ENCODE results near the gene LGR5.

DNA sequence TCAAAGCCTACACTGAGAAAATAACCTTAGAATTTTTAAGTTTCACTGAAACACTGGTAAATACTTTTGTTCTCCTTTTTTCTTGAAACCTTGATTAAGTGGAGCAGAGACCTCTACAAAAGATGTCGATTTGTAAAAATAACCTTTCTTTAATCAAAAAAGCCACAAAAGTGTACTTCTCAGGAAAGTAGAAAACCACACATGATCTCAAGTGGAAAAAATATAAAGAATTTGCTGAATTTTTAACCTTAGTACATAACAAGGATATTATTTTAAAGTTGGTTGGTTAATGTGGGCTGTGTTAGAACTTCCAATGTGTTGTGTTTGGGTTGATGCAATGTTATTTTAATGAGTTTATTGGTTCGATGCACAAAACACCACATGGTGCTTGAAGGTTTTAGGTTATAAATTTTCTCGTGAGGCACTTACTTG, 8.6 kb downstream of the LGR5 start:
- TF ChIP-seq, protein P1, sequence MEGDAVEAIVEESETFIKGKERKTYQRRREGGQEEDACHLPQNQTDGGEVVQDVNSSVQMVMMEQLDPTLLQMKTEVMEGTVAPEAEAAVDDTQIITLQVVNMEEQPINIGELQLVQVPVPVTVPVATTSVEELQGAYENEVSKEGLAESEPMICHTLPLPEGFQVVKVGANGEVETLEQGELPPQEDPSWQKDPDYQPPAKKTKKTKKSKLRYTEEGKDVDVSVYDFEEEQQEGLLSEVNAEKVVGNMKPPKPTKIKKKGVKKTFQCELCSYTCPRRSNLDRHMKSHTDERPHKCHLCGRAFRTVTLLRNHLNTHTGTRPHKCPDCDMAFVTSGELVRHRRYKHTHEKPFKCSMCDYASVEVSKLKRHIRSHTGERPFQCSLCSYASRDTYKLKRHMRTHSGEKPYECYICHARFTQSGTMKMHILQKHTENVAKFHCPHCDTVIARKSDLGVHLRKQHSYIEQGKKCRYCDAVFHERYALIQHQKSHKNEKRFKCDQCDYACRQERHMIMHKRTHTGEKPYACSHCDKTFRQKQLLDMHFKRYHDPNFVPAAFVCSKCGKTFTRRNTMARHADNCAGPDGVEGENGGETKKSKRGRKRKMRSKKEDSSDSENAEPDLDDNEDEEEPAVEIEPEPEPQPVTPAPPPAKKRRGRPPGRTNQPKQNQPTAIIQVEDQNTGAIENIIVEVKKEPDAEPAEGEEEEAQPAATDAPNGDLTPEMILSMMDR (conservative IDR thresholded peaks at IDR 0.05 in 1 of 2, IDR thresholded peaks at IDR 0.05 in 1 of 2; ENCODE audit: low read depth in 1 of 2, low read length in 2 of 2): no peak
- TF ChIP-seq EZH2 (IDR thresholded peaks at IDR 0.05; ENCODE audit: low read length, missing control alignments): no peak
